PC-9 (cell line): ENCODE results near the gene MAST2. TPM values are rescaled to one million over a fixed set of nuclear protein-coding genes. Genes with fewer than 3 reads are reported as not detected.

Experiments used
- BruUV-seq: library from RNA; stranded (reverse); fragments of 400-500 nt; replicated peaks from 2 replicates; lab custom pipeline; 2021; lab: Mats Ljungman, UMichigan
- CTCF ChIA-PET: fragments of 300-600 bp; sonication (Branson Sonifier 250); formaldehyde crosslinking; loops from one replicate; lab custom pipeline; 2022; ENCODE audit warnings: antibody characterized with exemption; lab: Charles Lee
- POLR2A ChIA-PET: fragments of 300-600 bp; sonication (Branson Sonifier 250); formaldehyde crosslinking; loops from one replicate; lab custom pipeline; 2022; ENCODE audit warnings: antibody characterized with exemption; ENCODE audit not compliant: unreplicated experiment; lab: Charles Lee
- DNase-seq, 2 experiments: peaks; one replicate each; pipeline versions ENCODE4 v3.0.0 to v3.0.0-alpha.2; 2015 to 2022; ENCODE audit warnings: mixed read lengths in 1 of 2
- H2AFZ ChIP-seq: fragments of 200-600 bp; sonication (generic); 2 replicates; pipeline ENCODE4 v1.8.1; 2017; ENCODE audit warnings: antibody characterized with exemption
- H3F3A ChIP-seq: fragments of 200-600 bp; sonication (generic); 2 replicates; pipeline ENCODE4 v1.8.1; 2017; ENCODE audit warnings: antibody characterized with exemption, mild to moderate bottlenecking, low read depth; ENCODE audit not compliant: insufficient read depth
- H3K27ac ChIP-seq: fragments of 200-600 bp; sonication (generic); 2 replicates; pipeline ENCODE4 v1.6.1; 2016; ENCODE audit warnings: mixed run types
- H3K27me3 ChIP-seq: fragments of 200-600 bp; sonication (generic); 2 replicates; pipeline ENCODE4 v1.6.1; 2016; ENCODE audit warnings: low read depth, mixed run types; ENCODE audit not compliant: insufficient read depth
- H3K36me3 ChIP-seq: fragments of 200-600 bp; sonication (generic); 2 replicates; pipeline ENCODE4 v1.6.1; 2016; ENCODE audit warnings: low read depth, mixed run types
- H3K4me1 ChIP-seq: fragments of 200-600 bp; sonication (generic); replicated peaks from 2 replicates; pipeline ENCODE4 v1.6.1; 2016; ENCODE audit warnings: mixed run types; ENCODE audit not compliant: insufficient read depth
- H3K4me2 ChIP-seq: fragments of 200-600 bp; sonication (generic); 2 replicates; pipeline ENCODE4 v1.6.1; 2017; ENCODE audit warnings: mixed run types
- H3K4me3 ChIP-seq: fragments of 200-600 bp; sonication (generic); 2 replicates; pipeline ENCODE4 v1.6.1; 2016; ENCODE audit warnings: mixed run types
- H3K79me2 ChIP-seq: fragments of 200-600 bp; sonication (generic); 2 replicates; pipeline ENCODE4 v1.6.1; 2017; ENCODE audit warnings: low read depth, mixed run types
- H3K9me2 ChIP-seq: fragments of 200-600 bp; sonication (generic); 2 replicates; pipeline ENCODE4 v1.8.1; 2017; ENCODE audit warnings: mild to moderate bottlenecking; ENCODE audit not compliant: insufficient read depth
- H3K9me3 ChIP-seq: fragments of 200-600 bp; sonication (generic); 2 replicates; pipeline ENCODE4 v1.8.1; 2016; ENCODE audit warnings: low read depth; ENCODE audit not compliant: insufficient read depth
- H4K20me1 ChIP-seq: fragments of 200-600 bp; sonication (generic); 2 replicates; pipeline ENCODE4 v1.8.1; 2017; ENCODE audit not compliant: insufficient read depth
- CTCF ChIP-seq: fragments of 200-600 bp; sonication (generic); conservative IDR thresholded peaks from 2 replicates; pipeline ENCODE4 v1.6.1; 2017; ENCODE audit warnings: mixed run types, antibody characterized with exemption, mild to moderate bottlenecking, moderate library complexity
- EZH2 ChIP-seq: fragments of 200-600 bp; sonication (generic); IDR thresholded peaks from 2 replicates; pipeline ENCODE4 v1.8.0; 2017; ENCODE audit warnings: antibody characterized with exemption, low read depth
- intact Hi-C: fragments of 100-400 bp; cut with micrococcal nuclease; formaldehyde crosslinking; loops from one replicate; pipeline ENCODE4 v1.10.0; 2022; ENCODE audit not compliant: unreplicated experiment
- total RNA-seq: library from RNA; stranded (reverse); gene quantifications from 2 replicates; pipeline ENCODE4 v1.2.3, GENCODE V29; 2021

MAST2 gene
- total RNA-seq, 1 experiment from 2014 or later, result 58.8 TPM

DNA sequence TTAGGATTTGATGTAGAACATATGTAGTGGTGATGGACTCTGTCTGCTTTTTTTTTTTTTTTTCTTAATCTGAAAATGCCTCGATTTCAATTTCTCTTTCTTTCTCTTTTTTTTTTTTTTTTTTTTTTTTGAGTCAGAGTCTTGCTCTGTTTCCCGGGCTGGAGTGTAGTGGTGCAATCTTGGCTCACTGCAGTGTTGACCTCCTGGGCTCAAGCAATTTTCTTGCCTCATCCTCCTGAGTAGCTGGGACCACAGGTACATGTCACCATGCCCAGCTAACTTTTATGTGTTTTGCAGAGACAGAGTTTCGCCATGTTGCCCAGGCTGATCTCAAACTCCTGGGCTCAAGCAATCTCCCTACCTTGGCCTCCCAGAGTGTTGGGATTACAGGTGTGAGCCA is 17.4 kb downstream of the MAST2 start:
- peaks cover 4% of the 10 kb centered on the region; the same call in 1 of the 2 replicates for H3K79me2 ChIP-seq
- no peaks in the 10 kb centered on the region for H3K4me1 ChIP-seq
- no peak for TF ChIP-seq CTCF
- no peak for TF ChIP-seq EZH2
- no peaks in the 10 kb centered on the region; the same call in 1 of the 2 replicates for H3K9me3 ChIP-seq
- no peak overlapping the region for H3K4me3 ChIP-seq
- BruUV-seq, result no TSS peak
- no peak overlapping the region for H3K27ac ChIP-seq
- H4K20me1 ChIP-seq, result no peaks in the 10 kb centered on the region
- no peaks in the 10 kb centered on the region for H3K9me2 ChIP-seq
- ChIA-PET CTCF (interaction anchor here (0.6 kb wide), 1 partner anchor 528 kb away, joined by 3 read pairs; no protein-coding TSS in a partner anchor), POLR2A (no interaction called here)
- H3K27me3 ChIP-seq, result no peaks in the 10 kb centered on the region
- no peak for DNase-seq
- no peak overlapping the region for H2AFZ ChIP-seq
- no peaks in the 10 kb centered on the region for H3F3A ChIP-seq
- intact Hi-C loops, result no loop called here
- H3K36me3 ChIP-seq, result peaks cover 8% of the 10 kb centered on the region; the same call in 1 of the 2 replicates
- H3K4me2 ChIP-seq, result no peak overlapping the region

- no TSS peak for BruUV-seq
- intact Hi-C loops, result no loop called here
- no peaks in the 10 kb centered on the region for H3K9me2 ChIP-seq
- no peaks in the 10 kb centered on the region for H3K4me1 ChIP-seq
- H3K79me2 ChIP-seq, result peaks cover 4% of the 10 kb centered on the region; the same call in 1 of the 2 replicates
- no peaks in the 10 kb centered on the region for H3F3A ChIP-seq
- H2AFZ ChIP-seq, result no peak overlapping the region
- no peak overlapping the region for H3K4me2 ChIP-seq
- H3K27me3 ChIP-seq, result no peaks in the 10 kb centered on the region
- no peaks in the 10 kb centered on the region for H4K20me1 ChIP-seq
- no peak for DNase-seq
- ChIA-PET CTCF (no interaction called here), POLR2A (no interaction called here)
- no peaks in the 10 kb centered on the region; the same call in 1 of the 2 replicates for H3K9me3 ChIP-seq
- H3K36me3 ChIP-seq, result peaks cover 2% of the 10 kb centered on the region; the same call in 1 of the 2 replicates
- TF ChIP-seq CTCF (no peak), EZH2 (no peak)
- no peak overlapping the region for H3K27ac ChIP-seq
- no peak overlapping the region for H3K4me3 ChIP-seq
Measured at GRCh38 chr1:45822644-45823043, 19.2 kb downstream of the MAST2 start.

DNA sequence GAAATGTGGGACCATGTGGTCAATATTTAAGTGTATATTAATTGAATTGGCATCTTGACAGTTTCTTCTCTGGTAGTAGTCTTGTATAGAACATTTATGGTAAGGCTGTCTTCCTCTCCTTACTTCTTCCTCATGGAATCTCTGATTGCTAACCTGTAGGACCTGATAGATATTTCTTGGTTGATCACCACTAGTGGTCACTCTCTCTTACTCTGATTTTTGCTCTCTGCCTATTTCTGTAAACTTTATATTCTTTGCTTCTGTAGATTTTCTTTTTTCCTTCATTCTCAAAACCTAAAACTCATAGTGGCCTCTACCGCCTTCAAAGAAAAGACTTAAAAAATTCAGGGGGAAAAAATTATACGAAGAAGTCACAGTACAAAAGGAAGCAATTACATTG is 21.2 kb downstream of the MAST2 start:
- CTCF ChIA-PET, result no interaction called here
- Histone ChIP-seq H3K4me2 (no peak overlapping the region), H3K27ac (no peak overlapping the region), H3K4me1 (no peaks in the 10 kb centered on the region), H3K36me3 (no peaks in the 10 kb centered on the region; the same call in 1 of the 2 replicates), H3K79me2 (peaks cover 4% of the 10 kb centered on the region; the same call in 1 of the 2 replicates), H3K4me3 (no peak overlapping the region), H4K20me1 (no peaks in the 10 kb centered on the region), H2AFZ (no peak overlapping the region), H3F3A (no peaks in the 10 kb centered on the region), H3K27me3 (no peaks in the 10 kb centered on the region), H3K9me3 (no peaks in the 10 kb centered on the region; the same call in 1 of the 2 replicates), H3K9me2 (no peaks in the 10 kb centered on the region)
- POLR2A ChIA-PET, result no interaction called here
- intact Hi-C loops, result no loop called here
- BruUV-seq, result no TSS peak
- DNase-seq, result no peak
- TF ChIP-seq CTCF, result no peak
- no peak for TF ChIP-seq EZH2
